CD4-positive, alpha-beta T cell treated with Interleukin-15 for 4 hours (primary cell): Measurements from ENCODE around the gene PLPPR5.
"Not testable (repeated sequence)": the region's sequence is repeated elsewhere in the genome, so short reads cannot be mapped to it uniquely, and the experiment has no call there.

Experiments
- DNase-seq: peaks from one replicate; pipeline ENCODE4 v3.0.0-alpha.2; 2020; ENCODE audit warnings: low spot score

PLPPR5 gene

DNA sequence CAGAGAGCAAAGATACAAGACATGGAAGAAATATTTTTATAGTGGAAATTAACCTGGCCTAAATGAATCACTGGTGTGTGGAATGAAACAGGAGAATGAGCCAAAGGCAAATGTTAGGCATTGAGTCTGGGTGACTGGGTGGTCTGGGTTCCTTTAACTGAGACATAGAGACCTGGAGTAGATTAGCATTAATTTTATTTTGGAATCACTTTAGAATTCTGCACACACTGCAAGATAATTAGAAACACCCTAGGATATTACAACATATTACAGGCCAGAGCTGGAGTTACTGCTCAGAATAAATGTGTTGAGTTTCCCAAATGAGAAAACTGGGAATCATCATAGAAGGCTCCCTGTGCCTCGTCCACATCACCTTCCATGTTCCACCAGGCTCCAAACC lies 85.5 kb downstream of the PLPPR5 start:
- no peak for DNase-seq

GRCh38 chr1:98914547-98914946 lies 90.1 kb downstream of the PLPPR5 start:
- DNase-seq: no peak

DNA sequence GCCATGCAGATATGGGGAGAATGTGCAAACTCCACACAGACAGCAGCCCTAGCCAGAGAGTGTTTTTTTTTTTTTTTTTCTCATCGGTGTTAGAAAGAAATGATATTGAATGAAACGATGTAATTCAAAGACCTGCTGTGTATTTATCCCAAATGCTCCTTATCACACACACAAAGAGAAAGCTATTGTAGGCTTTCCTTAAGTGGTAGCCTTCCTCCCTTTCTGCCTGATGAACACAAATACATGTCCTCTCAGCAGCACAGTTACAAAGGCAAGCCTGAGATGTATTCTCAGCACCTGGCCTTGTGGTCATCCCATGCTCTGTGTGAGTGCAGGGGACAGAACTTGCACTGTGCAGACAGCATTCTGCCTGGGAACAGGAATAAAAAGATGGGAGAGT lies 93.8 kb downstream of the PLPPR5 start:
- DNase-seq: no peak

DNA sequence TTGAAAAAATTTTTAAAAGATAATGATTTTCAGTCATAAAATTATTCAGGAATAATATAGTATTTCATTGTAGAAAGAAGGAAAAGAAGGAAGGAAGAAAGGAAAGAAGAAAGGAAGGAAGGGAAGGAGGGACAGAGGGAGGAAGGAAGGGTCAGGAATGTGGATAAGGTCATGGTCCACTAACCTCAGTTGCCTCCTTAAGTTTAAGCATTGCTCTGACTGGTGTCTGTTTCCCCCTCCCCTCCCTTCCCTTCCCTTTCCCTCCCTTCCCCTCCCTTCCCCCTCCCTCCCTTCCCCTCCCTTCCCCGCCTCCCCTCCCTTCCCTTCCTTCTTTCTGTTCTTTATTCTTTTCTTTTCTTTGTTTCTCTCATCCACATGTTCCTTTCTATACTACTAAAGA lies 95.7 kb downstream of the PLPPR5 start:
- no peak for DNase-seq

- DNase-seq: no peak
Observed at GRCh38 chr1:98906809-98907208, 97.9 kb downstream of the PLPPR5 start.

GRCh38 chr1:98906361-98906760 lies 98.3 kb downstream of the PLPPR5 start:
- no peak for DNase-seq

DNA sequence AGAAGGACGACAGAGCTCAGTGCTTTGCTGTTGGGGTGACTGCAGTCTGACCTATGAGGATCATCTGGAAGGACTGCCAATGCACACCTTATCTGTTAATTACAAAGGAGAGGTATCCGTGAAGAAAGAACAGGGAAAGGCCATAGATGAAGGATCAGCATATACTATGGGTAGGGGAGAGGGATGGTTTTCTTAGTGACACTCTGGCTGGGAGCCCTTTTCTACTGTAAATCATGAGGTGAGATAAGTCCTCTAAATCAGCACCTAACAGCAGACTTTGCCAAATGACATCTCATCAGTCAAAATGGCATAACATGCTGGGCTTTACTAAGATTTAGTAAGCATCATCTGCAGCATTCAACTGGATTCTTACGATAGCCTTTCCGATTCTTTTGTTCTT lies 100.0 kb downstream of the PLPPR5 start:
- no peak for DNase-seq

DNA sequence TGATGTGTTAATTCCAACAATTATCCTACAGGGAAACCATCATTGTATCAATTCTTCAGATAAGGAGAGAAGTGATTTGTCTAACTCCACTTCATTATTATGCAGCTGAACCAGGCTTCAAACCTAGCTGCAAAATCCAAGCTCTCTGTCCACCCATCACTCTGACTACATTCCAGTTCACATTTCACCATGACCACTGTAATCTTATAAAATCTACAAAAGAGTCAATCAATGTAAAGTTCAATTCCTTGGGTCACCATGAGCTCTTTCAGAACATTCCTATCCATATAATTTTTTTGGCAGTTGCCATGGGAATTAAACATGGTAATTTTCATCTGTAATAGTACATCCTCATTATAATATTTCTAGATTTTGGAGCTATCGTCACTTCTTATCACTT lies 100.9 kb downstream of the PLPPR5 start:
- DNase-seq: no peak

DNA sequence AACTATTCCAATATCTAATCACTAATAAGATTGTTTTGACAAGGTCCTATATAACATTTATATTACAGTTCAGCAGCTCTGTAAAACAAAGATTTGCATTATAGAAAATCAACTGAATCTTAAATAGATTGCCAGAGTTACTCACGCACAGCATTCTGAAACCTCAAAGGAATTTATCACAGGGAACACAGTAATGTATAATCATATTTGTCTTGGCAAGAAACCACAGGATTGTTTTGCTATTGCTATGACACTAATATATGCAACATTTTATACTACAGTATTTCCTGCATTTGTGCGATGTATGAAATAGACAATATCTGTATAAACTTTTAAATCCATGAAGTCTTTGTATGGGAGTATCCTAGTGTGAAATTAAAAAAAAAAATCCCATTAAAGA lies 101.4 kb downstream of the PLPPR5 start:
- DNase-seq: no peak

DNA sequence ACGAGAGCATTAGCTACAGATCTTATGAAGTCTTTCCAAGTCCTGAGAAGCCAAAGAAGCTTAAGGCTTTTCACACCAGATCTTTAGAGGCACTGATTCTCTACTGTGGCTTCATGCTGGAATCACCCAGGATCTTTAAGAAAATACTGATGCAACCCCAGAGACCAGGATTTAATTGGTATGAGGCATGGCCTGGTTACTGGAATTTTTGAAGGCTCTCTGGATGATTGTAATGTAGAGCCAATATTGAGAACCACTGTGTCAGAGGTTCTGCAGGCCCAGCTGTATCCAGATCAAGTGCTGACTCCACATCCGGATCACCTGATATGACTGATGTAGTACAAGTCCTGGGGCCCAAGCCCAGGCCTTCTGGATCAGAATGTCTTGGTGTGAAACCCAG lies 105.7 kb downstream of the PLPPR5 start:
- no peak for DNase-seq

- DNase-seq: no peak
Observed at GRCh38 chr1:98897479-98897878, 107.2 kb downstream of the PLPPR5 start.

DNA sequence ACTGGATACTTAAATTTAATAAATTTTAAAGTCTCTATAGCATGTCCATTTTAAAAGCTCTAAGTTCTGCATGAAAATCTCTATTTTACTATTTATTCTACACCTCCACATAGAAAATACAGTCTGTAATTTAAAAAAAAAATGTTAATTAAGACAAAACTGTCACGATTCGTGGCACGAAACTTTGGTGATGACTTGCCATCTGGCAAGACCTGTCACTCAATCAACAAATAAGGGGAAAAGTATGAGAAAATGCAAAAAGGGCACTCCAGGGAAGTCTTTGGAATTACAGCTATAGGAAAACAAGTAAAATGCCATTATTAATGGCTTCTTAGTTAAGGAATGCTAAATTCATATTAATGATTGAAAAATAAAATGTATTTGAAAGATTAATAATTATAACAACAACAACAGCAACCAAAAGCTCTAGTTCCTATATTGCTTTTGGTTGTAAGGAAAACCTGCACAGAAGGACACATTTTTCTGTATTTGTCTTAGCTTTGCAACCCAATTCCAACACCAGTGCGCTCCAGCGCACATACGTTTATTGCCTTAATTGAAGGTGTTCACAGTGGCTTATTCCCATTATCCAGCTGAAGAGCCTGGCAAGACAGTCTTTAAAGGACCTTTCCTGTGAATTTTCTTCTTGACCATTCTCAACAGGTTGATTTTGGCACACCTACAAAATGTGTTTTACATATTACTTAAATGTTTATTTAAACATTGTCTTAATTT lies 107.8 kb downstream of the PLPPR5 start:
- no peak for DNase-seq

GRCh38 chr1:98893371-98893770 lies 111.3 kb downstream of the PLPPR5 start:
- DNase-seq: no peak

- DNase-seq: no peak
Observed at GRCh38 chr1:98888869-98889268, 115.8 kb downstream of the PLPPR5 start.

- DNase-seq: no peak
Observed at GRCh38 chr1:98887507-98887906, 117.2 kb downstream of the PLPPR5 start.

- DNase-seq: no peak
Observed at GRCh38 chr1:98884864-98885263, 119.8 kb downstream of the PLPPR5 start.

GRCh38 chr1:98881901-98882300 lies 122.8 kb downstream of the PLPPR5 start:
- DNase-seq: no peak

DNA sequence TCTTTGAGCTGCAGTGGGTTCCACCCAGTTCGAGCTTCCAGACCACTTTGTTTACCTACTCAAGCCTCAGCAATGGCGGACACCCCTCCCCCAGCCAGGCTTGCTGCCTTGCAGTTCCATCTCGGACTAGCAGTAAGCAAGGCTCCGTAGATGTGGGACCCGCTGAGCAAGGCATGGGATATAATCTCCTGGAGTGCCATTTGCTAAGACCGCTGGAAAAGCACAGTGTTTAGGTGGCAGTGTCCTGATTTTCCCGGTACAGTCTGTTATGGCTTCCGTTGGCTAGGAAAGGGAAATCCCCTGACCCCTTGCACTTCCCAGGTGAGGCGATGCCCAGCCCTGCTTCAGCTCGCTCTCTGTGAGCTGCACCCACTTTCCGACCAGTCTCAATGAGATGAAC lies 123.4 kb downstream of the PLPPR5 start:
- not testable (repeated sequence) for DNase-seq

GRCh38 chr1:98874828-98875227 lies 129.8 kb downstream of the PLPPR5 start:
- no peak for DNase-seq

DNA sequence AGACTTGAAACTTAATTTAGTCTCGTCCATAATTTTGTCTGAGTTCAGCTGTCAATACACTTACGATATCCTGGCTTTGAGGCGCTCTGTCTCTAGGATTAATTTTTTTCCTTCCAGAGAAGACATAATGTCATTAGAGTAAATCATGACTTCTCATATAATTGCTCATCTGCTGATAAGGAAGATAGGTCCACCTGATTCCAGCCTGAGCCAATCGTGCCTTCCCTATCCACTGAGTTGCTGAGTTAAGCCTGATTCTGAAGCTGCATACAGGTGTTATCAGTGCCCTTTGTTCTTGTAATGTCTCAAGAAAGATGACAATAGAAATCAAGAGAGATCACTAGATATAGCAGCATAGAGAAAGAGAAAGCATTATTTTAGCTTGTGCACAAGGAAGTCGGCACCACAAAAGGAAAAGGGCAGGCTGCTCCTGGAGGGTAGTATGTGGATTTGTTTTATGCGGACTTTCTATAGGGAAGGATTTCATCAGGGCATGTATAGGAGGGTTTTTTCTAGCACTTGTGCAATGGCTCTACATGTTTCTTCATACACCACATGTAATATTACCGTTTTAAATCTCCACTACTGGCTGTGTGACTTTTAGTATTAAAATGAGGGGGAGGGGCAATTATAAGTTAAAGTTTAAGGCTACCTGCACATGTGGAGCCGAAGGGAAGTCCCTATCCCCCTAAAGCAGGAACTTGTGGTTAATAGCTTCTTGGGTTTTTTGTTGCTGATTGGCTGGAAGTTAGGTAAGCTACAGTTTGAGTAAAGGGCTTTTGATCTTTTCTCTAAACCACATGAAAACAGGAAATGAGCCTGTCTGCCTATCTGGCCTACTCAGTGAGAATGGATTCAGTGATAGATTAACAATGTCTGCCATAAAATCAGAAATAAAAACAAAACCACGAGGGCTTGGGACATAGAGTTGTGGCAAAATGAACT lies 133.4 kb downstream of the PLPPR5 start:
- peak; percentile 86 for DNase-seq

GRCh38 chr1:98865796-98866195 lies 138.9 kb downstream of the PLPPR5 start:
- DNase-seq: no peak

- DNase-seq: no peak
Observed at GRCh38 chr1:98860329-98860728, 144.3 kb downstream of the PLPPR5 start.

GRCh38 chr1:98854137-98854536 lies 150.5 kb downstream of the PLPPR5 start:
- peak; percentile 19 for DNase-seq
